ENCODE results near the gene ZNF70. TPM values are rescaled to one million over a fixed set of nuclear protein-coding genes. Genes with fewer than 3 reads are reported as not detected.

Gene ZNF70
- total RNA-seq, 1 experiment from 2014 or later = 9.7 TPM

GRCh38 chr22:23781511-23782183, 30.7 kb upstream of the ZNF70 start:
- Histone ChIP-seq H3K9me3 (ENCODE audit: low read depth, low read length, poor library complexity, severe bottlenecking) (no peaks in the 10 kb centered on the region), H3K4me3 (ENCODE audit: low read depth, low read length, poor library complexity, severe bottlenecking) (no peak overlapping the region), H3K4me1 (ENCODE audit: insufficient read depth, low read length, poor library complexity, severe bottlenecking) (peaks cover 5% of the 10 kb centered on the region), H3K27ac (ENCODE audit: low read depth, low read length, poor library complexity, severe bottlenecking) (no peak overlapping the region), H3K36me3 (ENCODE audit: insufficient read depth, low read length, poor library complexity, severe bottlenecking) (no peaks in the 10 kb centered on the region), H3K27me3 (replicated peaks; ENCODE audit: insufficient read depth, low read depth, low read length, poor library complexity) (no peaks in the 10 kb centered on the region)
- TF ChIP-seq EZH2 (IDR thresholded peaks at IDR 0.05; ENCODE audit: borderline replicate concordance, low read depth, low read length, poor library complexity, severe bottlenecking) = no peak
- TF ChIP-seq CTCF (conservative IDR thresholded peaks at IDR 0.05; ENCODE audit: low read depth, low read length) = no peak
- no TSS peak for BruUV-seq (replicated peaks)
- intact Hi-C loops (cut with micrococcal nuclease; ENCODE audit: unreplicated experiment) = no loop called here
- POLR2A ChIA-PET (ENCODE audit: low non-redundant PET) = no interaction called here
- CTCF ChIA-PET = no interaction called here
- DNase-seq (ENCODE audit: low spot score) = no peak

- BruUV-seq (replicated peaks) = no TSS peak
- H3K27me3 ChIP-seq (replicated peaks; ENCODE audit: insufficient read depth, low read depth, low read length, poor library complexity) = no peaks in the 10 kb centered on the region
- no peaks in the 10 kb centered on the region for H3K9me3 ChIP-seq (ENCODE audit: low read depth, low read length, poor library complexity, severe bottlenecking)
- peaks cover 5% of the 10 kb centered on the region for H3K4me1 ChIP-seq (ENCODE audit: insufficient read depth, low read length, poor library complexity, severe bottlenecking)
- no peaks in the 10 kb centered on the region for H3K36me3 ChIP-seq (ENCODE audit: insufficient read depth, low read length, poor library complexity, severe bottlenecking)
- intact Hi-C loops (cut with micrococcal nuclease; ENCODE audit: unreplicated experiment) = no loop called here
- no peak overlapping the region for H3K27ac ChIP-seq (ENCODE audit: low read depth, low read length, poor library complexity, severe bottlenecking)
- ChIA-PET CTCF (no interaction called here), POLR2A (ENCODE audit: low non-redundant PET) (no interaction called here)
- no peak for DNase-seq (ENCODE audit: low spot score)
- no peak for TF ChIP-seq CTCF (conservative IDR thresholded peaks at IDR 0.05; ENCODE audit: low read depth, low read length)
- TF ChIP-seq EZH2 (IDR thresholded peaks at IDR 0.05; ENCODE audit: borderline replicate concordance, low read depth, low read length, poor library complexity, severe bottlenecking) = no peak
- no peak overlapping the region for H3K4me3 ChIP-seq (ENCODE audit: low read depth, low read length, poor library complexity, severe bottlenecking)
Observed at GRCh38 chr22:23781065-23781464, 30.2 kb upstream of the ZNF70 start.

DNA sequence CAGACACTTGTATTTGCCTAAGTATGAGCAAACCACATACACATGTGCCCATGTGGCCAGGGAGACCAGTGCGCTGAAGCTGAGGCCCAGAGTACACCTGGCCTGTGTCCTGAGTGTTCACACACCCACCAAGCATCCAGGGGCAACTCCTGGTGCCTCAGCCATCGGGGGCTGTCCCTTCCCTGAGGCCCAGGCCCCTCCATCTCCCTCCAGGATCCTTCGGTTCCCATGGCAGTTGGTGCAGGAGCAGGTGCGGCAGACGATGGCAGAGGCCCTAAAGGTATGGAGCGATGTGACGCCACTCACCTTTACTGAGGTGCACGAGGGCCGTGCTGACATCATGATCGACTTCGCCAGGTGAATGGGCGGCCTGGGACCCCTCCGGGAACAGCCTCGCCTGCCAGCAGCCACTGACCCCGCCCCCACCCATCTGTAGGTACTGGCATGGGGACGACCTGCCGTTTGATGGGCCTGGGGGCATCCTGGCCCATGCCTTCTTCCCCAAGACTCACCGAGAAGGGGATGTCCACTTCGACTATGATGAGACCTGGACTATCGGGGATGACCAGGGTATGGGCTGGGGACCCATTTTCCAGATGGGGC, 29.3 kb upstream of the ZNF70 start:
- no TSS peak for BruUV-seq (replicated peaks)
- no peak overlapping the region for H3K4me3 ChIP-seq (ENCODE audit: low read depth, low read length, poor library complexity, severe bottlenecking)
- no peak overlapping the region for H3K27ac ChIP-seq (ENCODE audit: low read depth, low read length, poor library complexity, severe bottlenecking)
- DNase-seq (ENCODE audit: low spot score) = no peak
- no peaks in the 10 kb centered on the region for H3K9me3 ChIP-seq (ENCODE audit: low read depth, low read length, poor library complexity, severe bottlenecking)
- POLR2A ChIA-PET (ENCODE audit: low non-redundant PET) = no interaction called here
- CTCF ChIA-PET = no interaction called here
- peaks cover 5% of the 10 kb centered on the region for H3K4me1 ChIP-seq (ENCODE audit: insufficient read depth, low read length, poor library complexity, severe bottlenecking)
- TF ChIP-seq CTCF (conservative IDR thresholded peaks at IDR 0.05; ENCODE audit: low read depth, low read length) = no peak
- TF ChIP-seq EZH2 (IDR thresholded peaks at IDR 0.05; ENCODE audit: borderline replicate concordance, low read depth, low read length, poor library complexity, severe bottlenecking) = no peak
- intact Hi-C loops (cut with micrococcal nuclease; ENCODE audit: unreplicated experiment) = no loop called here
- H3K36me3 ChIP-seq (ENCODE audit: insufficient read depth, low read length, poor library complexity, severe bottlenecking) = no peaks in the 10 kb centered on the region
- no peaks in the 10 kb centered on the region for H3K27me3 ChIP-seq (replicated peaks; ENCODE audit: insufficient read depth, low read depth, low read length, poor library complexity)

All from A673 (cell line).